ENCODE results near the gene CPNE6.
"Not testable (repeated sequence)": the region's sequence is repeated elsewhere in the genome, so short reads cannot be mapped to it uniquely, and the experiment has no call there.

CPNE6 gene

GRCh38 chr14:24088095-24088494, 16.7 kb downstream of the CPNE6 start:
- DNase-seq = no peak

GRCh38 chr14:24089890-24090289, 18.5 kb downstream of the CPNE6 start:
- DNase-seq = no peak

- DNase-seq = no peak
These were observed 20.7 kb downstream of the CPNE6 start for GRCh38 chr14:24092110-24092504.

GRCh38 chr14:24092505-24093206, 21.3 kb downstream of the CPNE6 start:
- no peak for DNase-seq

- no peak for DNase-seq
These were observed 22.0 kb downstream of the CPNE6 start for GRCh38 chr14:24093207-24093900.

- peak; percentile 73 to 81 for DNase-seq
These were observed 22.8 kb downstream of the CPNE6 start, which contains the start of gene PCK2 for GRCh38 chr14:24093901-24094840. Gene PCK2 (plus strand): TSS chr14:24094311. CDS start chr14:24094406, 95 bp downstream.

- DNase-seq = no peak
These were observed 23.5 kb downstream of the CPNE6 start for GRCh38 chr14:24094841-24095270.

GRCh38 chr14:24095271-24096068, 24.1 kb downstream of the CPNE6 start:
- DNase-seq = peak; percentile 41 to 60

GRCh38 chr14:24096545-24097181, 25.3 kb downstream of the CPNE6 start:
- DNase-seq = no peak

GRCh38 chr14:24098229-24098926, 27.0 kb downstream of the CPNE6 start:
- no peak for DNase-seq

GRCh38 chr14:24098927-24099813, 27.8 kb downstream of the CPNE6 start:
- DNase-seq = no peak

- no peak for DNase-seq
These were observed 29.0 kb downstream of the CPNE6 start for GRCh38 chr14:24100197-24100981.

- DNase-seq = no peak
These were observed 29.7 kb downstream of the CPNE6 start for GRCh38 chr14:24100982-24101494.

GRCh38 chr14:24102357-24103048, 31.1 kb downstream of the CPNE6 start:
- no peak for DNase-seq

- DNase-seq = no peak
These were observed 32.1 kb downstream of the CPNE6 start for GRCh38 chr14:24103451-24103850.

GRCh38 chr14:24105609-24106239, 34.4 kb downstream of the CPNE6 start:
- not testable (repeated sequence) for DNase-seq

- no peak for DNase-seq
These were observed 35.4 kb downstream of the CPNE6 start for GRCh38 chr14:24106672-24107271.
